Measurements from ENCODE around the gene ZFAND3.

ZFAND3 gene

GRCh38 chr6:37830225-37830624 is 10.7 kb downstream of the ZFAND3 start:
- FAIRE-seq = no peak

- FAIRE-seq = no peak
These were observed 11.9 kb downstream of the ZFAND3 start for GRCh38 chr6:37831457-37831856.

GRCh38 chr6:37835923-37836322 is 16.4 kb downstream of the ZFAND3 start:
- FAIRE-seq = no peak

GRCh38 chr6:37838219-37838921 is 18.8 kb downstream of the ZFAND3 start:
- no peak for FAIRE-seq

- FAIRE-seq = no peak
These were observed 20.8 kb downstream of the ZFAND3 start for GRCh38 chr6:37840143-37840939.

- FAIRE-seq = no peak
These were observed 21.4 kb downstream of the ZFAND3 start for GRCh38 chr6:37840940-37841300.

- no peak for FAIRE-seq
These were observed 25.7 kb downstream of the ZFAND3 start for GRCh38 chr6:37845026-37845911.

- no peak for FAIRE-seq
These were observed 26.4 kb downstream of the ZFAND3 start for GRCh38 chr6:37845930-37846329.

- FAIRE-seq = no peak
These were observed 28.2 kb downstream of the ZFAND3 start for GRCh38 chr6:37847704-37848103.

GRCh38 chr6:37848371-37848770 is 28.8 kb downstream of the ZFAND3 start:
- FAIRE-seq = no peak

GRCh38 chr6:37850260-37850659 is 30.7 kb downstream of the ZFAND3 start:
- FAIRE-seq = no peak

- FAIRE-seq = no peak
These were observed 31.3 kb downstream of the ZFAND3 start for GRCh38 chr6:37850728-37851285.

- no peak for FAIRE-seq
These were observed 32.5 kb downstream of the ZFAND3 start for GRCh38 chr6:37851997-37852524.

GRCh38 chr6:37856285-37856684 is 36.8 kb downstream of the ZFAND3 start:
- no peak for FAIRE-seq

GRCh38 chr6:37858363-37858762 is 38.8 kb downstream of the ZFAND3 start:
- no peak for FAIRE-seq

GRCh38 chr6:37860226-37860839 is 40.8 kb downstream of the ZFAND3 start:
- FAIRE-seq = no peak

- FAIRE-seq = no peak
These were observed 41.9 kb downstream of the ZFAND3 start for GRCh38 chr6:37861452-37861851.

GRCh38 chr6:37862430-37862829 is 42.9 kb downstream of the ZFAND3 start:
- FAIRE-seq = no peak

GRCh38 chr6:37862992-37863391 is 43.5 kb downstream of the ZFAND3 start:
- FAIRE-seq = no peak

GRCh38 chr6:37864250-37864649 is 44.7 kb downstream of the ZFAND3 start:
- no peak for FAIRE-seq

GRCh38 chr6:37865504-37865903 is 46.0 kb downstream of the ZFAND3 start:
- no peak for FAIRE-seq

Data from endometrium (tissue), 2 donors.